B cell (primary cell): Measurements from ENCODE around the gene PLPP2.

Experiments
- EZH2 ChIP-seq: IDR thresholded peaks from 2 replicates; pipeline ENCODE4 v1.6.1; 2012; ENCODE audit warnings: borderline replicate concordance, low read depth, mild to moderate bottlenecking, moderate library complexity, low read length; ENCODE audit not compliant: insufficient read depth, poor library complexity, severe bottlenecking
- TF ChIP-seq, protein P1 (sequence below): fragments of 200-600 bp; IDR thresholded peaks from one replicate; pipeline ENCODE4 v1.8.0; 2022; ENCODE audit warnings: antibody characterized with exemption, mild to moderate bottlenecking

DNA sequence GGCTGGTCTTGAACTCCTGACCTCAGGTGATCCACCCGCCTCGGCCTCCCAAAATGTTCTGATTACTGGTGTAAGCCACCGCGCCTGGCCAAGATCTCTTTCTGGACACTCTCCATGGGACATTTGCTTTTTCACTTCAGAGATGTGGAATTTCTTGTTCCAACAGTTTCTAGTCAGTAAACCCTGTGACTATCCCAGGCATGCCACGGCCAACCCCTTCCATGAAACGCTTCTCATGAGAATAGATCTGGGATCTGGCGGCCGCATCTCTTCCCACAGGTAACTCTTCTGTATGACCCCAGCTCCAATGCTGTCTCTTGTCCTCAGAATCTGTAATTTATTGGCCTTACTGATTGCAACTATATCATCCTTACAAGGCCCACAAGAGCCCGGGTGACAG is 16.2 kb downstream of the PLPP2 start:
- TF ChIP-seq, protein P1, sequence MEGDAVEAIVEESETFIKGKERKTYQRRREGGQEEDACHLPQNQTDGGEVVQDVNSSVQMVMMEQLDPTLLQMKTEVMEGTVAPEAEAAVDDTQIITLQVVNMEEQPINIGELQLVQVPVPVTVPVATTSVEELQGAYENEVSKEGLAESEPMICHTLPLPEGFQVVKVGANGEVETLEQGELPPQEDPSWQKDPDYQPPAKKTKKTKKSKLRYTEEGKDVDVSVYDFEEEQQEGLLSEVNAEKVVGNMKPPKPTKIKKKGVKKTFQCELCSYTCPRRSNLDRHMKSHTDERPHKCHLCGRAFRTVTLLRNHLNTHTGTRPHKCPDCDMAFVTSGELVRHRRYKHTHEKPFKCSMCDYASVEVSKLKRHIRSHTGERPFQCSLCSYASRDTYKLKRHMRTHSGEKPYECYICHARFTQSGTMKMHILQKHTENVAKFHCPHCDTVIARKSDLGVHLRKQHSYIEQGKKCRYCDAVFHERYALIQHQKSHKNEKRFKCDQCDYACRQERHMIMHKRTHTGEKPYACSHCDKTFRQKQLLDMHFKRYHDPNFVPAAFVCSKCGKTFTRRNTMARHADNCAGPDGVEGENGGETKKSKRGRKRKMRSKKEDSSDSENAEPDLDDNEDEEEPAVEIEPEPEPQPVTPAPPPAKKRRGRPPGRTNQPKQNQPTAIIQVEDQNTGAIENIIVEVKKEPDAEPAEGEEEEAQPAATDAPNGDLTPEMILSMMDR: no peak
- TF ChIP-seq EZH2: no peak
